HepG2 (cell line): Measurements from ENCODE around the gene HTR2A. TPM values are rescaled to one million over a fixed set of nuclear protein-coding genes. Genes with fewer than 3 reads are reported as not detected.

ENCODE experiments used
- CENPBD1 ChIP-seq: sonication (generic); formaldehyde crosslinking; IDR thresholded peaks from 2 replicates; pipeline ENCODE4 v1.8.0; 2022; ENCODE audit warnings: missing genetic modification reagents, low read depth, mild to moderate bottlenecking, borderline replicate concordance
- NCOA2 ChIP-seq: sonication (generic); formaldehyde crosslinking; IDR thresholded peaks from 2 replicates; pipeline ENCODE4 v1.8.0; 2022; ENCODE audit warnings: inconsistent platforms
- NFRKB ChIP-seq: fragments of 450-650 bp; IDR thresholded peaks from 2 replicates; pipeline ENCODE4 v1.6.1; 2017
- SAFB2 ChIP-seq: sonication (generic); formaldehyde crosslinking; IDR thresholded peaks from 2 replicates; pipeline ENCODE4 v1.5.1; 2020; ENCODE audit warnings: missing genetic modification reagents, low read depth, mild to moderate bottlenecking, borderline replicate concordance
- SUZ12 ChIP-seq: fragments of 150-350 bp; IDR thresholded peaks from 2 replicates; pipeline ENCODE4 v1.6.1; 2014; ENCODE audit warnings: low read depth, low read length
- TCF12 ChIP-seq, 2 experiments: fragments of 450-650 bp in 1 of 2; sonication (generic) in 1 of 2; formaldehyde crosslinking in 1 of 2; IDR thresholded peaks; 2 replicates each; pipeline versions ENCODE4 v1.6.1 to v1.8.0; 2017 to 2022; ENCODE audit warnings: antibody characterized with exemption in 1 of 2, mild to moderate bottlenecking in 1 of 2, missing genetic modification reagents in 1 of 2, moderate library complexity in 1 of 2
- THAP11 ChIP-seq: IDR thresholded peaks from 2 replicates; pipeline ENCODE4 v1.6.1; 2016; ENCODE audit warnings: missing biosample characterization, missing genetic modification reagents
- THYN1 ChIP-seq: sonication (generic); formaldehyde crosslinking; IDR thresholded peaks from 2 replicates; pipeline ENCODE4 v1.8.1; 2023; ENCODE audit warnings: low read depth, mild to moderate bottlenecking, moderate library complexity, missing genetic modification reagents, borderline replicate concordance
- TRAFD1 ChIP-seq: sonication (generic); formaldehyde crosslinking; IDR thresholded peaks from 2 replicates; pipeline ENCODE4 v1.5.1; 2020; ENCODE audit warnings: missing genetic modification reagents, mild to moderate bottlenecking, borderline replicate concordance
- ZFP36 ChIP-seq: fragments of 150-350 bp; IDR thresholded peaks from 2 replicates; pipeline ENCODE4 v1.6.1; 2018; ENCODE audit warnings: borderline replicate concordance, low read length, low read depth; ENCODE audit not compliant: partially characterized antibody
- ZKSCAN1 ChIP-seq: fragments of 150-350 bp; IDR thresholded peaks from 2 replicates; pipeline ENCODE4 v1.6.1; 2014; ENCODE audit warnings: low read length
- ZKSCAN5 ChIP-seq: sonication (generic); formaldehyde crosslinking; IDR thresholded peaks from 2 replicates; pipeline ENCODE4 v1.5.1; 2020; ENCODE audit warnings: mild to moderate bottlenecking, missing genetic modification reagents
- ZNF101 ChIP-seq: sonication (generic); formaldehyde crosslinking; IDR thresholded peaks from 2 replicates; pipeline ENCODE4 v1.4.0; 2020; ENCODE audit warnings: mild to moderate bottlenecking, low read depth, missing genetic modification reagents, borderline replicate concordance
- ZNF124 ChIP-seq: sonication (generic); formaldehyde crosslinking; IDR thresholded peaks from 2 replicates; pipeline ENCODE4 v1.4.0; 2020; ENCODE audit warnings: missing genetic modification reagents
- ZNF343 ChIP-seq: sonication (generic); formaldehyde crosslinking; IDR thresholded peaks from 2 replicates; pipeline ENCODE4 v1.4.0; 2020; ENCODE audit warnings: mild to moderate bottlenecking, missing genetic modification reagents
- ZUFSP ChIP-seq: sonication (generic); formaldehyde crosslinking; IDR thresholded peaks from 2 replicates; pipeline ENCODE4 v1.9.0; 2021; ENCODE audit warnings: missing genetic modification reagents, mild to moderate bottlenecking, borderline replicate concordance
- polyA plus RNA-seq, 8 experiments: library from polyadenylated mRNA; depleted of rRNA in 3 of 8; stranded (reverse) in 7 of 8; unstranded in 1 of 8; fragments of >200 nt; fragmentation: Illumina TruSeq in 4 of 8; extraction: Trizol in 4 of 8; gene quantifications; 2 replicates each; pipeline versions ENCODE4 v1.2.1 to v1.2.3, GENCODE V29; 2011 to 2016; ENCODE audit warnings: low read depth in 4 of 8, missing spikeins in 1 of 8, mixed read lengths in 1 of 8; ENCODE audit not compliant: insufficient read depth in 1 of 8
- total RNA-seq, 5 experiments: library from RNA; depleted of rRNA; stranded (reverse); fragments of >200 nt; fragmentation: Illumina TruSeq; extraction: Trizol; gene quantifications; 2 replicates each; pipeline ENCODE4 v1.2.3, GENCODE V29; 2016; ENCODE audit warnings: low read depth in 1 of 5
- TF ChIP-seq, protein P1 (sequence below): sonication (generic); formaldehyde crosslinking; IDR thresholded peaks from 2 replicates; pipeline ENCODE4 v1.8.0; 2022; ENCODE audit warnings: mild to moderate bottlenecking, missing genetic modification reagents, borderline replicate concordance
- TF ChIP-seq, protein P2 (sequence below): sonication (generic); formaldehyde crosslinking; IDR thresholded peaks from 2 replicates; pipeline ENCODE4 v1.4.0; 2020; ENCODE audit warnings: missing genetic modification reagents

The HTR2A gene
- total and polyA plus RNA-seq, 2 of the 13 experiments (the other 11 are each of a cell fraction or from before 2014, with no cell fraction given), result not detected

DNA sequence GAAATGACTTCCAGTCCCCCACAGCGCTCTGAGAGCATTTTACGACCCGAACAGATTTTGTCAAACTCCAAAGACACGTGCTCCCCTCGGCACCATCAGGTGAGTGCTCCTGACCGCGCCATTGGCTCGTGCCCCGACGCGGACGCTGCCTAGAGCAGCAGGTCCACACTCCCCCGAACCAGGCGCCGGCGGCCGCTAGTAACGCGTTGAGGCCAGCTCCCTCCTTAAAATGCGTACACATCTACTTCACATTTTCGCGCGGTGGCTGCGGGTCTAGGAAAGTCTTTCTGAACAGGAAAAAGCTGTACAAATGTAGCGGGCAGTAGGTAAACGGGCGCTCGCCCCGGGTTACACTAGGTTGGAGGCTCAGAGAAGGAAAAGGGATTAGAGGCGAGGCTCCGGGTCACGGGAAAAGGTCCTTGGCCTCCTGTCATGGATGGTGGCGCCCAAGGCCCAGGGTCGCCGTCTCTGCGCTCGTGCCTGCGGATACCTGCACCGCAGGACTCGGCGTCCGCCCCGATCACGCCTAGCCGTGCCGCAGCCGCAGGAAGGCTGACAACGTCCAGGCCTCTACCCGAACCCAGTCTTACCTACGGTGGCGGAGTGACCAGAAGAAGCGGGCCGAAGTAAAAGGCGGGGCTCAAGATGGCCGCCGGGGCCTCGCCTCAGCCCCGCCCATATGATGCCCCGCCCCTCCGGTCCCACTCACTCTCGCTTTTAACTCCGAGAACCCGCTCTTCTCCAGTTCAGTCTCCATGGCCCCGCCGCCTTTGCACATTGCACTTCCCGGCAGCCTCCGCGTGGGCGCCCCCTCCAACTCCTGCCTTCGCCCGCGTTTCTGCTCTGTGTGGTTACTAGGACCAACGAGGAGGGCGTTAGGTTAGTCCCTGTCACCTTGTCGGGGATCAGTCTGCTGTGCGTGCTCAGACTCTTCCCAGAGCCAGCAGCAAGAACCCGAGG, 100.1 kb downstream of the HTR2A start, which contains the start of gene ESD (continued):
- TF ChIP-seq ZUFSP (CRISPR knock-in tag), result no peak
- TF ChIP-seq THAP11 (CRISPR knock-in tag), result peak; percentile 51
- TF ChIP-seq TRAFD1 (CRISPR knock-in tag), result peak; percentile 64; the same call in 1 of the 2 replicates
- no peak for TF ChIP-seq CENPBD1 (CRISPR knock-in tag)
- 0 out of 2 replicates have a peak, but pooled peaks have one; percentile 13 for TF ChIP-seq NCOA2 (CRISPR knock-in tag)
- no peak for TF ChIP-seq TCF12 (IDR thresholded peaks at IDR 0.05)
- TF ChIP-seq TCF12 (CRISPR knock-in tag; IDR thresholded peaks at IDR 0.05), result no peak
- TF ChIP-seq NFRKB, result peak; percentile 55; the same call in 1 of the 2 replicates
- no peak for TF ChIP-seq ZNF101
- peak; percentile 35; the same call in 1 of the 2 replicates for TF ChIP-seq SUZ12
- TF ChIP-seq THYN1 (CRISPR knock-in tag), result no peak
- TF ChIP-seq ZKSCAN1, result no peak
- TF ChIP-seq, protein P1, sequence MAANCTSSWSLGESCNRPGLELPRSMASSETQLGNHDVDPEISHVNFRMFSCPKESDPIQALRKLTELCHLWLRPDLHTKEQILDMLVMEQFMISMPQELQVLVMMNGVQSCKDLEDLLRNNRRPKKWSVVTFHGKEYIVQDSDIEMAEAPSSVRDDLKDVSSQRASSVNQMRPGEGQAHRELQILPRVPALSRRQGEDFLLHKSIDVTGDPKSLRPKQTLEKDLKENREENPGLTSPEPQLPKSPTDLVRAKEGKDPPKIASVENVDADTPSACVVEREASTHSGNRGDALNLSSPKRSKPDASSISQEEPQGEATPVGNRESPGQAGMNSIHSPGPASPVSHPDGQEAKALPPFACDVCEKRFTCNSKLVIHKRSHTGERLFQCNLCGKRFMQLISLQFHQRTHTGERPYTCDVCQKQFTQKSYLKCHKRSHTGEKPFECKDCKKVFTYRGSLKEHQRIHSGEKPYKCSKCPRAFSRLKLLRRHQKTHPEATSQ (CRISPR knock-in tag), result no peak
- no peak; the same call in 1 of the 2 replicates for TF ChIP-seq ZKSCAN5
- TF ChIP-seq ZNF343 (CRISPR knock-in tag), result no peak
- TF ChIP-seq, protein P2, sequence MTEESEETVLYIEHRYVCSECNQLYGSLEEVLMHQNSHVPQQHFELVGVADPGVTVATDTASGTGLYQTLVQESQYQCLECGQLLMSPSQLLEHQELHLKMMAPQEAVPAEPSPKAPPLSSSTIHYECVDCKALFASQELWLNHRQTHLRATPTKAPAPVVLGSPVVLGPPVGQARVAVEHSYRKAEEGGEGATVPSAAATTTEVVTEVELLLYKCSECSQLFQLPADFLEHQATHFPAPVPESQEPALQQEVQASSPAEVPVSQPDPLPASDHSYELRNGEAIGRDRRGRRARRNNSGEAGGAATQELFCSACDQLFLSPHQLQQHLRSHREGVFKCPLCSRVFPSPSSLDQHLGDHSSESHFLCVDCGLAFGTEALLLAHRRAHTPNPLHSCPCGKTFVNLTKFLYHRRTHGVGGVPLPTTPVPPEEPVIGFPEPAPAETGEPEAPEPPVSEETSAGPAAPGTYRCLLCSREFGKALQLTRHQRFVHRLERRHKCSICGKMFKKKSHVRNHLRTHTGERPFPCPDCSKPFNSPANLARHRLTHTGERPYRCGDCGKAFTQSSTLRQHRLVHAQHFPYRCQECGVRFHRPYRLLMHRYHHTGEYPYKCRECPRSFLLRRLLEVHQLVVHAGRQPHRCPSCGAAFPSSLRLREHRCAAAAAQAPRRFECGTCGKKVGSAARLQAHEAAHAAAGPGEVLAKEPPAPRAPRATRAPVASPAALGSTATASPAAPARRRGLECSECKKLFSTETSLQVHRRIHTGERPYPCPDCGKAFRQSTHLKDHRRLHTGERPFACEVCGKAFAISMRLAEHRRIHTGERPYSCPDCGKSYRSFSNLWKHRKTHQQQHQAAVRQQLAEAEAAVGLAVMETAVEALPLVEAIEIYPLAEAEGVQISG, result peak; percentile 72
- no peak for TF ChIP-seq ZNF124
- TF ChIP-seq SAFB2, result peak; percentile 23; the same call in 1 of the 2 replicates
- TF ChIP-seq ZFP36, result no peak
